ENCODE data around the gene SOST.
A peak's percentile ranks its signal among the peaks of the same experiment; 100 is the strongest.

The SOST gene

DNA sequence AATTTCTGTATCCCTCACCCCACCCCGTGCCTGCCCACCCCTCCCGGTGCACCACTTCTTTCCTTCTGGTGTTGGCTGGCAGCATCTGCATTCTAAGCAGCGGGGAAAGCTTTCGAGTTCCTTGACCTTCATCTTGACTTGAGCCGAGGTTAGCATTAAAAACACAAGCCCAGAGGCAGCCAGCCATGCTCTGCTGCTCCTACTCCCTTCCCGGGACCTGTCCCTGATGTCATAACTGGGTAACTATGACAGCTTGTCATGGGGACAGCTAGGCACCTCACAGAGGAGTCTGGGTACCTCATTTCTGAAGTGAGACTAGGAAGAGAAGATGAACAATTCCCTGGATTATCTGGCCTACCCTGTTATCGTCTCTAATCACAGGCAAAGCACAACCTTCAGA, 21.5 kb upstream of the SOST start, which contains the start of gene CFAP97D1:
Gene CFAP97D1 (plus strand): TSS at position 301 of the 400 bp plus-strand sequence. CDS start 28 bp downstream, at position 329.
- peak within 1 kb of the TSS; percentile 92 for H2AFZ ChIP-seq (ENCODE audit: low read depth, low read length)
- H3K36me3 ChIP-seq (replicated peaks; ENCODE audit: low read depth, low read length), result peaks cover 3% of the 10 kb centered on the region
- no peak within 1 kb of the TSS for H3K27ac ChIP-seq (ENCODE audit: low read length)
- TF ChIP-seq, protein P1, sequence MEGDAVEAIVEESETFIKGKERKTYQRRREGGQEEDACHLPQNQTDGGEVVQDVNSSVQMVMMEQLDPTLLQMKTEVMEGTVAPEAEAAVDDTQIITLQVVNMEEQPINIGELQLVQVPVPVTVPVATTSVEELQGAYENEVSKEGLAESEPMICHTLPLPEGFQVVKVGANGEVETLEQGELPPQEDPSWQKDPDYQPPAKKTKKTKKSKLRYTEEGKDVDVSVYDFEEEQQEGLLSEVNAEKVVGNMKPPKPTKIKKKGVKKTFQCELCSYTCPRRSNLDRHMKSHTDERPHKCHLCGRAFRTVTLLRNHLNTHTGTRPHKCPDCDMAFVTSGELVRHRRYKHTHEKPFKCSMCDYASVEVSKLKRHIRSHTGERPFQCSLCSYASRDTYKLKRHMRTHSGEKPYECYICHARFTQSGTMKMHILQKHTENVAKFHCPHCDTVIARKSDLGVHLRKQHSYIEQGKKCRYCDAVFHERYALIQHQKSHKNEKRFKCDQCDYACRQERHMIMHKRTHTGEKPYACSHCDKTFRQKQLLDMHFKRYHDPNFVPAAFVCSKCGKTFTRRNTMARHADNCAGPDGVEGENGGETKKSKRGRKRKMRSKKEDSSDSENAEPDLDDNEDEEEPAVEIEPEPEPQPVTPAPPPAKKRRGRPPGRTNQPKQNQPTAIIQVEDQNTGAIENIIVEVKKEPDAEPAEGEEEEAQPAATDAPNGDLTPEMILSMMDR (IDR thresholded peaks at IDR 0.05; ENCODE audit: low read depth, low read length), result no peak
- no peak for TF ChIP-seq EZH2phosphoT487 (IDR thresholded peaks at IDR 0.05; ENCODE audit: low read depth)
- no peaks in the 10 kb centered on the region for H3K79me2 ChIP-seq (ENCODE audit: low read length)
- no peaks in the 10 kb centered on the region for H4K20me1 ChIP-seq (ENCODE audit: insufficient read depth, low read length)
- peak within 1 kb of the TSS; percentile 73 for H3K9ac ChIP-seq (ENCODE audit: low read length)
- H3K4me1 ChIP-seq (ENCODE audit: low read length), result peaks cover 5% of the 10 kb centered on the region
- peaks cover 37% of the 10 kb centered on the region for H3K27me3 ChIP-seq (ENCODE audit: low read depth, low read length)
- H3K4me2 ChIP-seq (ENCODE audit: low read length), result peak within 1 kb of the TSS; percentile 99
- H3K4me3 ChIP-seq (ENCODE audit: low read length), result peak within 1 kb of the TSS; percentile 95
- H3K9me3 ChIP-seq (ENCODE audit: insufficient read depth, low read length), result no peaks in the 10 kb centered on the region

DNA sequence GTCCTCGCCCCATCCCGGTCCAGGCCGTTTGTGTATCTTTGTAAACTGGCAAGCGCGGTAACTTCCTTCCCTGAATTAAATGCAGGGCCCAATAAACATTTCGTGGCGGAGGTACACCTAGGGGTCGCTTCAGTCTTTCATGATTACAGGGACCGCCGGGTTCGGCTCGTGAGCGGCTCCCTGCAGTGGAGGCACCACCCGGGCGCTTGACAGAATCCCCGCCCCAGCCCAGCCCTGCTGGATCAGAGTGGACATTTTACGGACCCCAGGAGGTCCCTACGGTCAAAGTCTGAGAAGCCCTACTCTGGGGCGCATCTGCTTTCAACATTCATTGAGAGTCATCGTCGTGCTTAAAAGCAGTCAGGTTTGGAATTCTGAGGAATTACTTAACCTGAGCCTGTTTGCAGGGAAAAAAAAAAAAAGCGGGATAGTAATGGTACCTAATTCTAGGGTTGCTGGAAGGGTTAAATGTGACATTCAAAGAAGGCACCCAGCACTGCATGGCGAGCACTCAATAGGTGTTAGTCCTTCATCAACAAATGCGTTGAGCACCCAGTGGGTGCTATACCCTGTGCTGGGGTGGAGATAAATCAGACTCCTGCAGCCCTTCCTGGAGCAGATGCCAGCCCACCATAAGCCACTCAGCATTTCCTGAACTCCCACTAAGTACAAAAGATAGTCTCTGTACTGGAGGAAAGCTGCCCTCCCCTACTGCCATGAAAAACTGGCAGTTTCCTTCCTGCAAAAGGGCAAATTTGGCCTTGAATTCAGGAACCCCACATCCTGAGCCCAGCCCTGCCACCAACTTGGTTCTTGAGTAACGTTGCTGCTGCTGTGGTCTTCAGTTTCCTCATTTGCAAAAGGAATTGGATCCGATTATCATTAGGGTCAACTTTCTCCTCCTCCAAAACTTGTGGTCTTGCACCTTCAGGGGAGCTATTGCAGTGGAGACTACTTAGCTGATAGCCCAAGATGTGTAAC, 20.8 kb upstream of the SOST start:
- peaks cover 34% of the 10 kb centered on the region for H3K27me3 ChIP-seq (ENCODE audit: low read depth, low read length)
- peaks cover 4% of the 10 kb centered on the region for H3K36me3 ChIP-seq (replicated peaks; ENCODE audit: low read depth, low read length)
- H3K4me2 ChIP-seq (ENCODE audit: low read length), result peak overlapping the region; percentile 99
- no peaks in the 10 kb centered on the region for H4K20me1 ChIP-seq (ENCODE audit: insufficient read depth, low read length)
- H3K4me3 ChIP-seq (ENCODE audit: low read length), result peak overlapping the region; percentile 95
- TF ChIP-seq, protein P1 (IDR thresholded peaks at IDR 0.05; ENCODE audit: low read depth, low read length), result peak; percentile 28; the same call in 1 of the 2 replicates
- TF ChIP-seq EZH2phosphoT487 (IDR thresholded peaks at IDR 0.05; ENCODE audit: low read depth), result no peak
- H2AFZ ChIP-seq (ENCODE audit: low read depth, low read length), result peak overlapping the region; percentile 92
- peak overlapping the region; percentile 73 for H3K9ac ChIP-seq (ENCODE audit: low read length)
- peaks cover 5% of the 10 kb centered on the region for H3K4me1 ChIP-seq (ENCODE audit: low read length)
- H3K27ac ChIP-seq (ENCODE audit: low read length), result no peak overlapping the region
- H3K79me2 ChIP-seq (ENCODE audit: low read length), result no peaks in the 10 kb centered on the region
- no peaks in the 10 kb centered on the region for H3K9me3 ChIP-seq (ENCODE audit: insufficient read depth, low read length)

DNA sequence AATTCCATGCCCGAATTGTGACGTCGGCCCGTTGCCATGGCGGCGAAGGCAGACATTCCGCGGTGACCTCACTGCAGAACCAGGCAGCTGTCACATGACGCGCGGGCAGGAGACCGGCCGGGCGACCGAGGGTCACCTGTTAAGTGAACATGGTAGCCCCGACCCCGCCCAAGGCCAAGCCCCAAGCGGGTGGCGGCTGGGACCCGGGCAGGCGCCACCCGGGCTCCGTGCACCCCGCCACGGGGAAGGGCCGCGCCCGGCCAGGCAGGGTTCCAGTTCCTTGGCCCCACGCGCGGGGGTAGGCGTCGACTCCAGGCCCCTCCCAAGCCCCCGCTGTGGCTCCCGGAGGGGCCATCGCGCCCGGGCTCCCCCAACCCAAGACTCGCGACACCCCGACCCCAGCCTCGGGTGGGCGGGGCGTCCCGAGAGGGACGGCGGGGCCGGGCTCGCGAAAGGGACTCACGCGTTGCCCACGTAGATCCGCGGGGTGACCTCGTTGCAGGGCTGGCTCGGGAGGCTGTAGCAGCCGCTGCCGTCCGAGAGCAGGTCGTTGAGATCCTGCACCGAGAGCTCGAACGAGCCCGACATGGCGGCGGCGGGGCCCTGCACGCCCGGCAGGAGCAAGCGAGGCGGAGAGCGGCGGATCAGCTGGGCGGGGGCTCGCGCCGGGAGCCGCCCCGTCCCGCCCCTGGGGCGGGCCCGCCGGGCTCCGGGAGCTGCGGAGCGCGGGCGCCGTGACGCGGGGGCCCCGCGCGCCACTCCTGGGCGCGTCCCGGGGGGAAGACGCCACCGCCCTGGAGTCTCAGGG, 19.9 kb upstream of the SOST start, which contains the start of gene DUSP3:
Gene DUSP3 (minus strand): TSS at position 641 of the 808 bp plus-strand sequence. CDS start 53 bp downstream, at position 588.
- Histone ChIP-seq H3K4me2 (ENCODE audit: low read length) (peak within 1 kb of the TSS; percentile 99), H3K4me1 (ENCODE audit: low read length) (peaks cover 5% of the 10 kb centered on the region), H4K20me1 (ENCODE audit: insufficient read depth, low read length) (no peaks in the 10 kb centered on the region), H3K27me3 (ENCODE audit: low read depth, low read length) (peaks cover 29% of the 10 kb centered on the region), H3K79me2 (ENCODE audit: low read length) (no peaks in the 10 kb centered on the region), H2AFZ (ENCODE audit: low read depth, low read length) (peak within 1 kb of the TSS; percentile 92), H3K36me3 (replicated peaks; ENCODE audit: low read depth, low read length) (peaks cover 8% of the 10 kb centered on the region), H3K27ac (ENCODE audit: low read length) (peak within 1 kb of the TSS; percentile 35), H3K4me3 (ENCODE audit: low read length) (peak within 1 kb of the TSS; percentile 95), H3K9me3 (ENCODE audit: insufficient read depth, low read length) (no peaks in the 10 kb centered on the region), H3K9ac (ENCODE audit: low read length) (peak within 1 kb of the TSS; percentile 82)
- TF ChIP-seq, protein P1 (IDR thresholded peaks at IDR 0.05; ENCODE audit: low read depth, low read length), result no peak
- no peak for TF ChIP-seq EZH2phosphoT487 (IDR thresholded peaks at IDR 0.05; ENCODE audit: low read depth)

All from OCI-LY3 (cell line).